ENCODE results near the gene TULP4. TPM values are rescaled to one million over a fixed set of nuclear protein-coding genes. Genes with fewer than 3 reads are reported as not detected.

The TULP4 gene
- total RNA-seq, 1 experiment from 2014 or later = 52.8 TPM

DNA sequence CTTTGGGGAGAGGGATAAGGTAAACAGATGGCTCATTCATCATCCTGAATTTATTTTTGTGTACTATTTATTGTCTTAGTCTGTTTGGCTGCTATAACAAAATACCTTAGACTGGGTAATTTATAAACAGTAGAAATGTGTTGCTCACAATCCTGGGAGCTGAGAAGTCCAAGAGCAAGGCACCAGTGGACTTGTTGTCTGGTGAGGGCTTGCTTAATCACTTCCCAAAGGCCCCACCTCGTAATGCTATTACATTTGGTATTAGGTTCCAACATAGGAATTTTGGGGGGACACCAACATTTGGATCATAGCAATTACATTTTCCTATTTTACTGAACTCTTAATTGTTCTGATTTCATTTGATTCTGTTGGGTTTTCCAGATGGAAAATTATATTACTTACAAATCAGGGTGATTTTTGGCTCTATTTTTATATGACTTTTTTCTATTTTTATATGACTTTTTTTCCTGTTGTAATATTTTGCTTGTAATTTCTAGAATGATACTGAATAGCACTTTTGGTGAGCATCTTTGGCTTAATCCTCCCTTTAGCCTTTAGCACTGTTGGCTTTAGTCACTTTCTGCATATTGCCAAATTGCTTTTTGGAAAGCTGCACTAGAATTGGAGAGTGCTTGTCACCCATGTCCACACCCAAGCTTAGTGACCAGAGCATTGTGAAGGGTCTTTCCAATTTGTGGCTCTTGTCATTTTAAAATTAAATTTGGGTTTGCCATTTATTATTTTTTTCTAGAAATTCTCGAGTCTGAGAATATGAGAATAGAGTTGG, 43.7 kb upstream of the TULP4 start:
- CTCF ChIA-PET = no interaction called here
- Mint-ChIP-seq H3K36me3 (peaks cover 20% of the 10 kb centered on the region), H3K27ac (no peak overlapping the region), H3K4me3 (no peak overlapping the region), H3K27me3 (ENCODE audit: low read depth) (no peaks in the 10 kb centered on the region), H3K9me3 (no peaks in the 10 kb centered on the region), H3K4me1 (peaks cover 33% of the 10 kb centered on the region)
- POLR2A ChIA-PET = no interaction called here
- DNase-seq (ENCODE audit: low spot score) (no peak), ATAC-seq (no peak)
- TF ChIP-seq ESRRA (CRISPR knock-in tag; IDR thresholded peaks at IDR 0.05; ENCODE audit: borderline replicate concordance) (no peak), ZNF423 (CRISPR knock-in tag; IDR thresholded peaks at IDR 0.05) (no peak), ZNF138 (CRISPR knock-in tag; conservative IDR thresholded peaks at IDR 0.05) (no peak), IRF2 (CRISPR knock-in tag; IDR thresholded peaks at IDR 0.05; ENCODE audit: borderline replicate concordance, low read depth) (no peak), NR2C2 (CRISPR knock-in tag; IDR thresholded peaks at IDR 0.05) (no peak), TCF7 (CRISPR knock-in tag; IDR thresholded peaks at IDR 0.05; ENCODE audit: low read depth) (no peak), ZNF396 (CRISPR knock-in tag; IDR thresholded peaks at IDR 0.05; ENCODE audit: borderline replicate concordance) (no peak), SP1 (CRISPR knock-in tag; conservative IDR thresholded peaks at IDR 0.05) (no peak), HMGA2 (CRISPR knock-in tag; IDR thresholded peaks at IDR 0.05) (no peak), NFATC4 (CRISPR knock-in tag; IDR thresholded peaks at IDR 0.05) (no peak), ETV6 (CRISPR knock-in tag; IDR thresholded peaks at IDR 0.05) (no peak), JAZF1 (CRISPR knock-in tag; IDR thresholded peaks at IDR 0.05) (no peak)
- TF ChIP-seq, protein P1, sequence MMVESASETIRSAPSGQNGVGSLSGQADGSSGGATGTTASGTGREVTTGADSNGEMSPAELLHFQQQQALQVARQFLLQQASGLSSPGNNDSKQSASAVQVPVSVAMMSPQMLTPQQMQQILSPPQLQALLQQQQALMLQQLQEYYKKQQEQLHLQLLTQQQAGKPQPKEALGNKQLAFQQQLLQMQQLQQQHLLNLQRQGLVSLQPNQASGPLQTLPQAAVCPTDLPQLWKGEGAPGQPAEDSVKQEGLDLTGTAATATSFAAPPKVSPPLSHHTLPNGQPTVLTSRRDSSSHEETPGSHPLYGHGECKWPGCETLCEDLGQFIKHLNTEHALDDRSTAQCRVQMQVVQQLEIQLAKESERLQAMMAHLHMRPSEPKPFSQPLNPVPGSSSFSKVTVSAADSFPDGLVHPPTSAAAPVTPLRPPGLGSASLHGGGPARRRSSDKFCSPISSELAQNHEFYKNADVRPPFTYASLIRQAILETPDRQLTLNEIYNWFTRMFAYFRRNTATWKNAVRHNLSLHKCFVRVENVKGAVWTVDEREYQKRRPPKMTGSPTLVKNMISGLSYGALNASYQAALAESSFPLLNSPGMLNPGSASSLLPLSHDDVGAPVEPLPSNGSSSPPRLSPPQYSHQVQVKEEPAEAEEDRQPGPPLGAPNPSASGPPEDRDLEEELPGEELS (CRISPR knock-in tag; IDR thresholded peaks at IDR 0.05) = no peak
- TF ChIP-seq, protein P2, sequence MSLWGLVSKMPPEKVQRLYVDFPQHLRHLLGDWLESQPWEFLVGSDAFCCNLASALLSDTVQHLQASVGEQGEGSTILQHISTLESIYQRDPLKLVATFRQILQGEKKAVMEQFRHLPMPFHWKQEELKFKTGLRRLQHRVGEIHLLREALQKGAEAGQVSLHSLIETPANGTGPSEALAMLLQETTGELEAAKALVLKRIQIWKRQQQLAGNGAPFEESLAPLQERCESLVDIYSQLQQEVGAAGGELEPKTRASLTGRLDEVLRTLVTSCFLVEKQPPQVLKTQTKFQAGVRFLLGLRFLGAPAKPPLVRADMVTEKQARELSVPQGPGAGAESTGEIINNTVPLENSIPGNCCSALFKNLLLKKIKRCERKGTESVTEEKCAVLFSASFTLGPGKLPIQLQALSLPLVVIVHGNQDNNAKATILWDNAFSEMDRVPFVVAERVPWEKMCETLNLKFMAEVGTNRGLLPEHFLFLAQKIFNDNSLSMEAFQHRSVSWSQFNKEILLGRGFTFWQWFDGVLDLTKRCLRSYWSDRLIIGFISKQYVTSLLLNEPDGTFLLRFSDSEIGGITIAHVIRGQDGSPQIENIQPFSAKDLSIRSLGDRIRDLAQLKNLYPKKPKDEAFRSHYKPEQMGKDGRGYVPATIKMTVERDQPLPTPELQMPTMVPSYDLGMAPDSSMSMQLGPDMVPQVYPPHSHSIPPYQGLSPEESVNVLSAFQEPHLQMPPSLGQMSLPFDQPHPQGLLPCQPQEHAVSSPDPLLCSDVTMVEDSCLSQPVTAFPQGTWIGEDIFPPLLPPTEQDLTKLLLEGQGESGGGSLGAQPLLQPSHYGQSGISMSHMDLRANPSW (CRISPR knock-in tag; conservative IDR thresholded peaks at IDR 0.05; ENCODE audit: low read depth) = no peak
- TF ChIP-seq, protein P3, sequence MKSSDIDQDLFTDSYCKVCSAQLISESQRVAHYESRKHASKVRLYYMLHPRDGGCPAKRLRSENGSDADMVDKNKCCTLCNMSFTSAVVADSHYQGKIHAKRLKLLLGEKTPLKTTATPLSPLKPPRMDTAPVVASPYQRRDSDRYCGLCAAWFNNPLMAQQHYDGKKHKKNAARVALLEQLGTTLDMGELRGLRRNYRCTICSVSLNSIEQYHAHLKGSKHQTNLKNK (CRISPR knock-in tag; IDR thresholded peaks at IDR 0.05) = no peak

DNA sequence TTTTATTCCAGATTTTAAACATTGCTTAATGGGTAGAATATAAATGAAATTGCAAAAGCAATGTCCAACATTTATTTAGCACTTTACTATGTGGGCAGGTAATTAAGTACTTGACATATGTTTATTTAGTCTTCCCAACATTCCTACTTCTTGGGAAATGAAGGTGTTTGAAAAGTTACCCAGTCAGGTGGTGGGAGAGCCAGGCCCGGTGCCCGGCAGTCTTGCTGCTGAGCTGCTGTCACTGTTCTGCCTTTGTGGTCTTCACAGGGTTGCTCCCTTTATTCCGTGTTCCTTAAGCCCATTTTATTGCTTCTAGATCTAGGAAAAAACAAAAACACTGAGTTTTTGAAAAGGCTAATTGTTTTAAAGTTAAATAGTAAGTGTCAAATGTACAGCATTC, 42.6 kb upstream of the TULP4 start:
- Mint-ChIP-seq H3K4me3 (no peak overlapping the region), H3K4me1 (peaks cover 22% of the 10 kb centered on the region), H3K27me3 (ENCODE audit: low read depth) (no peaks in the 10 kb centered on the region), H3K9me3 (no peaks in the 10 kb centered on the region; the same call in 1 of the 2 replicates), H3K36me3 (peaks cover 18% of the 10 kb centered on the region), H3K27ac (no peak overlapping the region)
- ATAC-seq = no peak
- TF ChIP-seq, protein P4, sequence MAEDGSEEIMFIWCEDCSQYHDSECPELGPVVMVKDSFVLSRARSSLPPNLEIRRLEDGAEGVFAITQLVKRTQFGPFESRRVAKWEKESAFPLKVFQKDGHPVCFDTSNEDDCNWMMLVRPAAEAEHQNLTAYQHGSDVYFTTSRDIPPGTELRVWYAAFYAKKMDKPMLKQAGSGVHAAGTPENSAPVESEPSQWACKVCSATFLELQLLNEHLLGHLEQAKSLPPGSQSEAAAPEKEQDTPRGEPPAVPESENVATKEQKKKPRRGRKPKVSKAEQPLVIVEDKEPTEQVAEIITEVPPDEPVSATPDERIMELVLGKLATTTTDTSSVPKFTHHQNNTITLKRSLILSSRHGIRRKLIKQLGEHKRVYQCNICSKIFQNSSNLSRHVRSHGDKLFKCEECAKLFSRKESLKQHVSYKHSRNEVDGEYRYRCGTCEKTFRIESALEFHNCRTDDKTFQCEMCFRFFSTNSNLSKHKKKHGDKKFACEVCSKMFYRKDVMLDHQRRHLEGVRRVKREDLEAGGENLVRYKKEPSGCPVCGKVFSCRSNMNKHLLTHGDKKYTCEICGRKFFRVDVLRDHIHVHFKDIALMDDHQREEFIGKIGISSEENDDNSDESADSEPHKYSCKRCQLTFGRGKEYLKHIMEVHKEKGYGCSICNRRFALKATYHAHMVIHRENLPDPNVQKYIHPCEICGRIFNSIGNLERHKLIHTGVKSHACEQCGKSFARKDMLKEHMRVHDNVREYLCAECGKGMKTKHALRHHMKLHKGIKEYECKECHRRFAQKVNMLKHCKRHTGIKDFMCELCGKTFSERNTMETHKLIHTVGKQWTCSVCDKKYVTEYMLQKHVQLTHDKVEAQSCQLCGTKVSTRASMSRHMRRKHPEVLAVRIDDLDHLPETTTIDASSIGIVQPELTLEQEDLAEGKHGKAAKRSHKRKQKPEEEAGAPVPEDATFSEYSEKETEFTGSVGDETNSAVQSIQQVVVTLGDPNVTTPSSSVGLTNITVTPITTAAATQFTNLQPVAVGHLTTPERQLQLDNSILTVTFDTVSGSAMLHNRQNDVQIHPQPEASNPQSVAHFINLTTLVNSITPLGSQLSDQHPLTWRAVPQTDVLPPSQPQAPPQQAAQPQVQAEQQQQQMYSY (CRISPR knock-in tag; IDR thresholded peaks at IDR 0.05) = no peak
- no peak for DNase-seq (ENCODE audit: low spot score)
- CTCF ChIA-PET = no interaction called here
- POLR2A ChIA-PET = no interaction called here
